Measurements from ENCODE around the gene FOXP1. TPM values are rescaled to one million over a fixed set of nuclear protein-coding genes. Genes with fewer than 3 reads are reported as not detected.
A peak's percentile ranks its signal among the peaks of the same experiment; 100 is the strongest.

The FOXP1 gene
- total and polyA plus RNA-seq, 2 donors: 26.1 to 42.3 TPM

GRCh38 chr3:71513081-71513480, 70.4 kb downstream of the FOXP1 start:
- no peak for DNase-seq (ENCODE audit: low read depth in 6 of 9, low spot score in 9 of 9)
- 69% methylated on average over 6 of the region's 6 CpGs for WGBS
- Histone ChIP-seq H3K36me3 (ENCODE audit: control insufficient read depth in 2 of 2, insufficient read depth in 2 of 2, low read length in 1 of 2) (no peaks in the 10 kb centered on the region), H3K27ac (ENCODE audit: low read depth in 1 of 2, low read length in 1 of 2) (no peak overlapping the region), H3K4me3 (ENCODE audit: low read length in 2 of 2) (no peak overlapping the region), H3K4me1 (ENCODE audit: control insufficient read depth in 2 of 2, insufficient read depth in 2 of 2, low read length in 2 of 2) (peaks cover 0 to 10% of the 10 kb centered on the region in 2 donors), H3K27me3 (ENCODE audit: control insufficient read depth in 2 of 2, insufficient read depth in 1 of 2, low read length in 1 of 2) (no peaks in the 10 kb centered on the region), H3K9me3 (ENCODE audit: control insufficient read depth in 2 of 2, insufficient read depth in 1 of 2, low read length in 1 of 2) (no peaks in the 10 kb centered on the region)

DNA sequence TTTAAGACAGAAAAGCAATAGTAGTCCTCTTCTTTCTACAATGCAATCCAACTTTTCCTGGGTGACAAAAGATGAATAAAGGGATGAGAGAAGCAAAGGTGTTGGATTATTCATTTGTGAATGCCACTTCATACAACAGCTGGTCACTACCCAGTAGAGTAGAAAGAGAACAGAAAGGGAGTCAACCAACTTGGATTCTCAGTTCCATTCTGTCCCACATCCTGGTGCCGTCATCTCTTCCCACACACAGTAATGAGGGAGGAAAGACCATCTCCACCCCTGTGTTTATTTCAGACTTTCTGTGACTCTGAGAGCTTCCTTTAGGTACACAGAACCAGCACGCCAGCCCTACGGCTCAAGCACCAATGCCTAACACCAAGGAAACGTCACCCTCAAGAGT, 71.0 kb downstream of the FOXP1 start:
- no peaks in the 10 kb centered on the region for H3K36me3 ChIP-seq (ENCODE audit: control insufficient read depth in 2 of 2, insufficient read depth in 2 of 2, low read length in 1 of 2)
- no peaks in the 10 kb centered on the region for H3K27me3 ChIP-seq (ENCODE audit: control insufficient read depth in 2 of 2, insufficient read depth in 1 of 2, low read length in 1 of 2)
- no peak overlapping the region for H3K4me3 ChIP-seq (ENCODE audit: low read length in 2 of 2)
- H3K9me3 ChIP-seq (ENCODE audit: control insufficient read depth in 2 of 2, insufficient read depth in 1 of 2, low read length in 1 of 2): no peaks in the 10 kb centered on the region
- no peak for DNase-seq (ENCODE audit: low read depth in 6 of 9, low spot score in 9 of 9)
- peaks cover 0 to 10% of the 10 kb centered on the region in 2 donors for H3K4me1 ChIP-seq (ENCODE audit: control insufficient read depth in 2 of 2, insufficient read depth in 2 of 2, low read length in 2 of 2)
- H3K27ac ChIP-seq (ENCODE audit: low read depth in 1 of 2, low read length in 1 of 2): no peak overlapping the region
- 96% methylated on average over 4 of the region's 4 CpGs for WGBS

- DNase-seq (ENCODE audit: low read depth in 6 of 9, low spot score in 9 of 9): peak; percentile 14 to 82 (median 52)
- WGBS: 32% methylated on average over 3 of the region's 3 CpGs
- Histone ChIP-seq H3K36me3 (ENCODE audit: control insufficient read depth in 2 of 2, insufficient read depth in 2 of 2, low read length in 1 of 2) (no peaks in the 10 kb centered on the region), H3K4me3 (ENCODE audit: low read length in 2 of 2) (no peak overlapping the region), H3K9me3 (ENCODE audit: control insufficient read depth in 2 of 2, insufficient read depth in 1 of 2, low read length in 1 of 2) (no peaks in the 10 kb centered on the region), H3K27me3 (ENCODE audit: control insufficient read depth in 2 of 2, insufficient read depth in 1 of 2, low read length in 1 of 2) (no peaks in the 10 kb centered on the region), H3K27ac (ENCODE audit: low read depth in 1 of 2, low read length in 1 of 2) (no peak overlapping the region), H3K4me1 (ENCODE audit: control insufficient read depth in 2 of 2, insufficient read depth in 2 of 2, low read length in 2 of 2) (peaks cover 0 to 10% of the 10 kb centered on the region in 2 donors)
These were observed 71.5 kb downstream of the FOXP1 start for GRCh38 chr3:71512000-71512399.

DNA sequence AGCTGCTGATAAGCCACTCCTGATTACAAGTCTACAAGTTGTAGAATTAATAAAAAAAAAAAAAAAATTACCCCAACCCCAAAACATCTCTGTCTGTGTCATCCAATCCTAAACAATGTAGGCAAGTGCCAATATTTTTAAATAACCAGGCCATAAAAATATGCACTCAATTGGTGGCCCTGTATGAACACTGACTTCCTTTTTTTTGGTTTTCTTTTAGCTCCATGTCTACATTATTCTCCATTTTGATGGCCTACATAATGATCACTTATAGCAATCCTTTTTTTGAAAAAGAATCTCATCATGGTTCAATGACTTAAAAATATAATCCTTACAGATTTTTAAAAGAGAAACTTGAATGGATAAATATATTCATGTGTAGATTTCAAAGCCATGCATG, 72.1 kb downstream of the FOXP1 start:
- no peak overlapping the region for H3K4me3 ChIP-seq (ENCODE audit: low read length in 2 of 2)
- peaks cover 0 to 10% of the 10 kb centered on the region in 2 donors for H3K4me1 ChIP-seq (ENCODE audit: control insufficient read depth in 2 of 2, insufficient read depth in 2 of 2, low read length in 2 of 2)
- no peaks in the 10 kb centered on the region for H3K9me3 ChIP-seq (ENCODE audit: control insufficient read depth in 2 of 2, insufficient read depth in 1 of 2, low read length in 1 of 2)
- no peak for DNase-seq (ENCODE audit: low read depth in 6 of 9, low spot score in 9 of 9)
- no peaks in the 10 kb centered on the region for H3K36me3 ChIP-seq (ENCODE audit: control insufficient read depth in 2 of 2, insufficient read depth in 2 of 2, low read length in 1 of 2)
- no peaks in the 10 kb centered on the region for H3K27me3 ChIP-seq (ENCODE audit: control insufficient read depth in 2 of 2, insufficient read depth in 1 of 2, low read length in 1 of 2)
- no peak overlapping the region for H3K27ac ChIP-seq (ENCODE audit: low read depth in 1 of 2, low read length in 1 of 2)

DNA sequence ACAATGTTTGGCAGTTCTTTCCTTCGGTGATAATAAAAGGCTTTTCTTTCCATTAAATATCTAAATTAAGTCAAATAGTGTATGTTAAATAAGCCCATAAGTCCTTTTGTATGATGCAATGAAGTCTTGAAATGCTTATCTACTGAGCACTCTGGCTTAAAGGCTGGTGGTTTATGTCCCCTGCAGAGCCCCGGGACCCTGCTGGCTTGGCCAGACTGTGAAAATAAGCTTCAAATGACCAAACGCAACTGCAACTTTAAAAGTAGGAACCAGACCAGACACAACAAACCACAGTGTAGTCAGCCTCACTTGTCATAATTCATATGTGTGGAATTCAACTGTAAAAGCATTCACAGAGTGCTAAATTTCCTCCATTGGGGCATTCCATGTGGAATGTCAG, 72.5 kb downstream of the FOXP1 start:
- Histone ChIP-seq H3K27ac (ENCODE audit: low read depth in 1 of 2, low read length in 1 of 2) (no peak overlapping the region), H3K9me3 (ENCODE audit: control insufficient read depth in 2 of 2, insufficient read depth in 1 of 2, low read length in 1 of 2) (no peaks in the 10 kb centered on the region), H3K27me3 (ENCODE audit: control insufficient read depth in 2 of 2, insufficient read depth in 1 of 2, low read length in 1 of 2) (no peaks in the 10 kb centered on the region), H3K4me1 (ENCODE audit: control insufficient read depth in 2 of 2, insufficient read depth in 2 of 2, low read length in 2 of 2) (peaks cover 0 to 10% of the 10 kb centered on the region in 2 donors), H3K4me3 (ENCODE audit: low read length in 2 of 2) (no peak overlapping the region), H3K36me3 (ENCODE audit: control insufficient read depth in 2 of 2, insufficient read depth in 2 of 2, low read length in 1 of 2) (no peaks in the 10 kb centered on the region)
- WGBS: 91% methylated on average over 3 of the region's 3 CpGs
- DNase-seq (ENCODE audit: low read depth in 6 of 9, low spot score in 9 of 9): no peak

DNA sequence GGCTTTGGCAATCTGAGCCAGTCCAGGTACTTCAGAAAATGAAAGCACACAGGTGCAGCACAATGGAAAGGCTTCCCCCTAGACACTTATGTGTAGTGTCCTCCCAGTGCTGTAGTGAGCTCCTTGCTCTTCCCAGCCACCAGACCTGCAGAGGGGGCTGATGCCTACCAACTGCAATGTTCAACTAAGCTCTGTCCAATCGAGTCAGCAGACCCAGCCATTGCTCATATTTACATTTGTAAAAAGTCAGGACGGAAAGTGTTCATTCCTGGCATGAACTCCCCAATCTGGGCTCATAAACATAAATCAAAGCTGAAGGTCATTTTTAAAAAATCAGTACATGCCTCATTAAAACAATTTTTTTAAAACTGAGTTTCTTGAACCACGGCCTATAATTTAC, 73.0 kb downstream of the FOXP1 start:
- no peak overlapping the region for H3K4me3 ChIP-seq (ENCODE audit: low read length in 2 of 2)
- peaks cover 0 to 10% of the 10 kb centered on the region in 2 donors for H3K4me1 ChIP-seq (ENCODE audit: control insufficient read depth in 2 of 2, insufficient read depth in 2 of 2, low read length in 2 of 2)
- H3K27me3 ChIP-seq (ENCODE audit: control insufficient read depth in 2 of 2, insufficient read depth in 1 of 2, low read length in 1 of 2): no peaks in the 10 kb centered on the region
- H3K9me3 ChIP-seq (ENCODE audit: control insufficient read depth in 2 of 2, insufficient read depth in 1 of 2, low read length in 1 of 2): no peaks in the 10 kb centered on the region
- H3K36me3 ChIP-seq (ENCODE audit: control insufficient read depth in 2 of 2, insufficient read depth in 2 of 2, low read length in 1 of 2): no peaks in the 10 kb centered on the region
- DNase-seq (ENCODE audit: low read depth in 6 of 9, low spot score in 9 of 9): no peak
- WGBS: 90% methylated on average over 3 of the region's 3 CpGs
- no peak overlapping the region for H3K27ac ChIP-seq (ENCODE audit: low read depth in 1 of 2, low read length in 1 of 2)

- no peaks in the 10 kb centered on the region for H3K9me3 ChIP-seq (ENCODE audit: control insufficient read depth in 2 of 2, insufficient read depth in 1 of 2, low read length in 1 of 2)
- no peak overlapping the region for H3K27ac ChIP-seq (ENCODE audit: low read depth in 1 of 2, low read length in 1 of 2)
- no peak for DNase-seq (ENCODE audit: low read depth in 6 of 9, low spot score in 9 of 9)
- no peaks in the 10 kb centered on the region for H3K36me3 ChIP-seq (ENCODE audit: control insufficient read depth in 2 of 2, insufficient read depth in 2 of 2, low read length in 1 of 2)
- H3K4me1 ChIP-seq (ENCODE audit: control insufficient read depth in 2 of 2, insufficient read depth in 2 of 2, low read length in 2 of 2): peaks cover 0 to 10% of the 10 kb centered on the region in 2 donors
- no peaks in the 10 kb centered on the region for H3K27me3 ChIP-seq (ENCODE audit: control insufficient read depth in 2 of 2, insufficient read depth in 1 of 2, low read length in 1 of 2)
- no peak overlapping the region for H3K4me3 ChIP-seq (ENCODE audit: low read length in 2 of 2)
- WGBS: 99% methylated on average over 3 of the region's 3 CpGs
These were observed 74.5 kb downstream of the FOXP1 start for GRCh38 chr3:71509066-71509465.

DNA sequence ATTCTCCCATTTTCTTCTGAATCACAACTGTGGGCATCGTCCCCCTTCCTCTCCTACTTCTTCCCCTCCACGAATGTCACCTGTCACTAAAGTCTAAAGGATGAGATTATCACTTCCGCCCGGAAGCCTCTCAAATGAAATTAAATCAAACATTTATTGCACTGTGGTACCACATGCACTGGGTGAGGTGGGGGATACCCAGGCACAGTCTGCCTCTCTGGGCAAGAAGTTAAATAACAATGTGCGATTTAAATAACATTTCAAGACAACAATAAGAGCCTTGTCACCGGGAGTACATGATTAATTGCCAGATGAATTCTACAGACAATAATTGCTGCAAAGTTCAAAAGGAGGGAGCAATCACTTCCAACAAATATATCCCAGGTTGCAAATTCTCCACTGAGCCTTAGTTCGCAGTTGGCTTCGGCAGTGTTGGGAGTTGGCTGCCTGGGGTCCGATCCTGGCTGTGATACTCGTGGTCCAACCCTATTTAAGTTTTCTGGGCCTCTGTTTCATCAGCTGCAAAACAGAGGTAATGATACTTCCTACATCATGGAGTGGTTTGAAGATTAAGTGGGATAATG, 77.7 kb downstream of the FOXP1 start:
- no peaks in the 10 kb centered on the region for H3K27me3 ChIP-seq (ENCODE audit: control insufficient read depth in 2 of 2, insufficient read depth in 1 of 2, low read length in 1 of 2)
- no peak for DNase-seq (ENCODE audit: low read depth in 6 of 9, low spot score in 9 of 9)
- H3K4me3 ChIP-seq (ENCODE audit: low read length in 2 of 2): no peak overlapping the region
- no peaks in the 10 kb centered on the region for H3K9me3 ChIP-seq (ENCODE audit: control insufficient read depth in 2 of 2, insufficient read depth in 1 of 2, low read length in 1 of 2)
- H3K36me3 ChIP-seq (ENCODE audit: control insufficient read depth in 2 of 2, insufficient read depth in 2 of 2, low read length in 1 of 2): no peaks in the 10 kb centered on the region
- 95% methylated on average over 10 of the region's 10 CpGs for WGBS
- H3K4me1 ChIP-seq (ENCODE audit: control insufficient read depth in 2 of 2, insufficient read depth in 2 of 2, low read length in 2 of 2): peaks cover 0 to 4% of the 10 kb centered on the region in 2 donors
- no peak overlapping the region for H3K27ac ChIP-seq (ENCODE audit: low read depth in 1 of 2, low read length in 1 of 2)

DNA sequence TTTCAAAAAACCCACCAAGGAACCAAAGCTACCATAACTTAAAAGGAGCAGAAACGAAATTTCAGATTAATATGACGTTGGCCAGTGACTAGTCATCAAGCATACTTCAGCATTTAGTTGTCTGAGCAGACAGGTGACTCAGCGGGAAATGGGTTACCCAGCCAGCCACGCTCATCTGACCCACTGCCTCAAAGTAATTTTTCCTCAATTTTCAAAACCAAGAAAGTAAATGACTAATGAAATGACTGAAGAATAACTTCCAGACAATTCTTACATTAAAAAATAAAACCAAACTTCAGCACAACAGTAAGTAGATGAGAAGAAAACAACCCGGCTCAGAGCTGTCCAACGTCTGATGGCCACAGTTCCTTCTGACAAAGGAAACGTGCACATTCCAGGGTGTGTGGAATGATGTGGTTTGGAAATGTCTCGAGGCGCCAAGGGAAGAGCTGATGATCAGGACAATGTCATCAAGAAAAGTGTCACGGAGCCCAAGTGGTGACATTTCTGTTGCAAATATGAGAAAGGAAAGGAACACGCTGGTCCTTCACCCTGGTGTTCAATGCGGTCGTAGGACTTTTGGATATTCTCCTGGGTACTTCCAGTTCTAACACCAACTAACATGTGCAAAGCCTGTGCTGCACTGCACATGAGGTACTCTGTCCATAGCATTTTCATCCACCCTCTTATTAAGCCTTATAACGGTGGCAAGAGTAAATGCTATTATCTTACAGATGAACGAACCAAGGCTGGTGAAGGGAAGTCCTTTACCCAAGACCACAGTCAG, 79.1 kb downstream of the FOXP1 start:
- Histone ChIP-seq H3K4me1 (ENCODE audit: control insufficient read depth in 2 of 2, insufficient read depth in 2 of 2, low read length in 2 of 2) (no peaks in the 10 kb centered on the region), H3K4me3 (ENCODE audit: low read length in 2 of 2) (no peak overlapping the region), H3K9me3 (ENCODE audit: control insufficient read depth in 2 of 2, insufficient read depth in 1 of 2, low read length in 1 of 2) (no peaks in the 10 kb centered on the region), H3K27me3 (ENCODE audit: control insufficient read depth in 2 of 2, insufficient read depth in 1 of 2, low read length in 1 of 2) (no peaks in the 10 kb centered on the region), H3K27ac (ENCODE audit: low read depth in 1 of 2, low read length in 1 of 2) (no peak overlapping the region), H3K36me3 (ENCODE audit: control insufficient read depth in 2 of 2, insufficient read depth in 2 of 2, low read length in 1 of 2) (no peaks in the 10 kb centered on the region)
- WGBS: 90% methylated on average over 15 of the region's 15 CpGs
- DNase-seq (ENCODE audit: low read depth in 6 of 9, low spot score in 9 of 9): no peak
